Measurements from ENCODE around the gene C3orf33.

C3orf33 gene

DNA sequence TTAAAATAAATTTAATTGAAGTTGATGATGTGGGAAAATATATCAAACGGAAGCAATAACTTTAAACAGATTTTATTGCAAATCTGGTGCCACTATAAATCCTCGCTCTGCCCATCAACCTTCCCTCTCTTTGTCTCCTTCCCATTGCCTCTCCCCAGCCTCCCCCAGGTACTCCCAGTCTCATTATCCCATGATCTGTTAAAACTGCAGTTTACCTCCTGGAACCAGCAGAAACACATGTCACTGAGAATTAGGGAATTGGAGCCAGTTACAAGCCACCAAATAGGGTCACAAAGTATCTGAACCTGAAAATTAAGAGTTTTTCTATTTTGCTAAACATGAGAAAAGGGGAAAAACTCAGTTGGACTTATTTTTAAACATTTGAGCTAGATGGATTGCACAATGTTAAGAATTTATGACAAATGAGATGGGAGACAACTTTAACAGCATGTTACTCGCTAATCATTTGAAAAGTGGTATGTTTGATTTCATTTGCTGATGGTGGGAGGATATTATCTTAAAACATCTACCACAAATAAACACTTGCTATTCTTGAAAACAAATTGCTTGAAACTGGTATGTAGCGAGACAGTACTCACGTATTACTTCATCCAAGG, 63.6 kb downstream of the C3orf33 start:
- TF ChIP-seq POLR2A (IDR thresholded peaks at IDR 0.05; ENCODE audit: low read depth, low read length) = no peak
- DNase-seq (ENCODE audit: insufficient read length, low spot score) (no peak), FAIRE-seq (no peak)

DNA sequence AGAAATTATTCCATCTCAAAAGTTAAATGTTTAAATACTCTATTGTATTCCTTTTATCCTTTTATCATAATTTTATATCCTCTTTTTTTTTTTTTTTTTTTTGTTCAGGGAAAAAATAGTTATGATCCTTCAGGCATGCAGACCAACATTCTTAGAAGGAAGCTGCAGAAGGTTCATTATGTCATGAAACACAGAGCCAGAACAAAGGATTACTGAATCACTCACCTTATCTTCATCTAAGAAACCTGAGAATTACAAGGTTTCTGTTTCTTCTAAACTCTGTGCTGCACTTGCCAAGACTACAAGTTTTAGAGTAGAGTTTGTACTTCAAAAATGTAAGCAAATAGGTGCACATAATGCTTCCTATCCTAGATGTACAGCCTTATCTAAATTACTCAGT, 64.5 kb downstream of the C3orf33 start:
- no peak for FAIRE-seq
- no peak for TF ChIP-seq POLR2A (IDR thresholded peaks at IDR 0.05; ENCODE audit: low read depth, low read length)
- no peak for DNase-seq (ENCODE audit: insufficient read length, low spot score)

DNA sequence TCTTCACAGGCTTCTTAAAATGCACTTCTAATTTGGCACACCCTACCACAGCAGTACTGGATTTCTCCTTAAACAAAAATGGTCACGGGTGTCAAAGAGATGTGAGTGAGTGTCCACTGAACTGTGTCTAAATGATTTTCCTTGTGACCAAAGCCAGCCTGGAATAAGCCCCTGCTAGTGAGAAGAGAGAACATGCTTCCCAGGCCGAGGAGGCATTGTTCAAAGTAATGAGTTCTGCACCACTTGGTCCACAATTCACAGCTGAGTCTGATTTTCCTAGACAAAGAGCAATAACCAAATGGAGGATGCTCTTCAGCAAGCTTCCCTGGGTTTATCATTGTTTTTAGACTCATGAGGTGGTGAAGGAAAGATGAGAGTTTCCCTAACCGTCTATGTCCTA, 65.0 kb downstream of the C3orf33 start:
- FAIRE-seq = no peak
- DNase-seq (ENCODE audit: insufficient read length, low spot score) = no peak
- TF ChIP-seq POLR2A (IDR thresholded peaks at IDR 0.05; ENCODE audit: low read depth, low read length) = no peak

DNA sequence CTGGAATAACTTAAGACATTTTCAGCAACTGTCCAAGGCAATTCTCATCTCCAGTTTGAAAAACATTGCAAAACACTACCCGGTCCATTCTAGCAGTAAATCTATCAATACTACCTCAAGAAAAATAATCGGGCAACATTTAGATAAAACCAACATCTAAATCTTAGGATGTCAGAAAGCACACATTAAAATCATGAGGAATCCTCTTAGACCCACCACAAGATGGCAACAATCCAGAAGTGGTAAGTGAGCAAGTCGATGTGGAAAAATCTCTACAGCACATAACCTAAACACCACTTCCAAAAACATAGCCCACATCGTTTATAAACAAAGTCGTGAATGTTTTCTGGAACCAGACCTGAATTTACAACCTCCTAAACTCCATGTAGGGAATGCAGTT, 66.9 kb downstream of the C3orf33 start:
- FAIRE-seq (no peak), DNase-seq (ENCODE audit: insufficient read length, low spot score) (no peak)
- no peak for TF ChIP-seq POLR2A (IDR thresholded peaks at IDR 0.05; ENCODE audit: low read depth, low read length)

DNA sequence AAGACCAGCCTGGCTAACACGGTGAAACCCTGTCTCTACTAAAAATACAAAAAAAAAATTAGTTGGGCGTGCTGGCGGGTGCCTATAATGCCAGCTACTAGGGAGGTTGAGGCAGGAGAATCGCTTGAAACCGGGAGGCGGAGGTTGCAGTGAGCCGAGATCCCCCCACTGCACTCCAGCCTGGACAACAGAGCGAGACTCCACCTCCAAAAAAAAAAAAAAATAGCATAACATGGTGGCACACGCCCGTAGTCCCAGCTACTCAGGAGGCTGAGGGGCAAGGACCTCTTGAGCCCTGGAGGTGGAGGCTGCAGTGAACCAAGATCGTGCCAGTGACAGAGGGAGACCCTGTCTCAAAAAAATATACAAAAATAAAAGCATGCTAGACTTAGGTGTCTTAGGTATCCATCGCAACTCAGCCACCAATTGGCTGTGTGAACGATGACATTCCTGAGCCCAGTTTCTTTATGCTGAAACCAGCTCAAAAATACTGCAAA, 67.5 kb downstream of the C3orf33 start:
- no peak for FAIRE-seq
- TF ChIP-seq POLR2A (IDR thresholded peaks at IDR 0.05; ENCODE audit: low read depth, low read length) = no peak
- DNase-seq (ENCODE audit: insufficient read length, low spot score) = no peak

DNA sequence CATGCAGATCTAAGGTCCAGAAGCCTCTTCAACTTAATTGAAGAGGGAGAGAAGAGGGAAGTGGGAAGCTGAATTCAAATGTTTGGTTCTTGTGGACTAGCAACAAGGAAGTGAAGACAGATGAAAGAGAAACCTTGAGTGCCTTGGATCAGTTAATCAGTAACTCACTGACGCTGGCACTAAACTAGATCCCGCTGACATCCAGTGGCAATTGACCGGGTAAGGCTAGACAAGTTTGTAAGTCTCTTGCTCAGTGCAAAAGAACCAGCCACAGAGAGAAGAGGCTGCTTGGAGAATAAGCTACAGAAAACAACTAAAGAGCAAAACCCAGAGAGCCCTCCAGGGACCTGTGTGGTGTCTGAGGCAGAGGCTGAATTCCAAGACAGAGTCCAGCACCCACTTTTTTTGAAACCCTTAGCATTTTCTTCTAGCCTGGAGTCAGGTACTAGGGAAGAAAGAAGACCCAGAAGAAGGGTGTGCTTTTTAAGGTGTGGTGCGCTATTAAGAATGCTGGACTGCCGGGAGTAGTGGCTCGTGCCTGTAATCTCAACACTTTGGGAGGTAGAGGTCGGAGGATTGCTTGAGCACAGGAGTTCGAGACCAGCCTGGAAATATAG, 68.1 kb downstream of the C3orf33 start:
- no peak for FAIRE-seq
- no peak for DNase-seq (ENCODE audit: insufficient read length, low spot score)
- TF ChIP-seq POLR2A (IDR thresholded peaks at IDR 0.05; ENCODE audit: low read depth, low read length) = no peak

DNA sequence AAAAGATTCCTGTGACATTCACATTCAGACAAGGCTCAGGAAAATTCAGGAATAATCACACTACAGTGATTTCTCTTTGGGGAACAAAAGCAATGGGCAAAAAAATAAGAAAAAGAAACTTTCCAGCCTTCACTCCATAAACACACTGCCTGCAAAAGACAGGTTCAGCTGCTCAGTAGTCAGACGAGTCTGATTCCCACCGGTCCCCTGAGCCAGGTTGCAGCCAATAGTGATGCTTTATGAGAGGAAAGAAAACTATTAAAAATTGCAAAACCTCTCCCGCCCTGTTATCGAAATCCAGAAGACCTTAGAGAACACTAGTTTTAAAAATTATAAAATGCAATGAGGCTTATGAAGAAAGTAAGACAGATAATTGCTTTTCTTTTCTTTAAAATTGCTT, 69.7 kb downstream of the C3orf33 start:
- FAIRE-seq (no peak), DNase-seq (ENCODE audit: insufficient read length, low spot score) (no peak)
- TF ChIP-seq POLR2A (IDR thresholded peaks at IDR 0.05; ENCODE audit: low read depth, low read length) = no peak

DNA sequence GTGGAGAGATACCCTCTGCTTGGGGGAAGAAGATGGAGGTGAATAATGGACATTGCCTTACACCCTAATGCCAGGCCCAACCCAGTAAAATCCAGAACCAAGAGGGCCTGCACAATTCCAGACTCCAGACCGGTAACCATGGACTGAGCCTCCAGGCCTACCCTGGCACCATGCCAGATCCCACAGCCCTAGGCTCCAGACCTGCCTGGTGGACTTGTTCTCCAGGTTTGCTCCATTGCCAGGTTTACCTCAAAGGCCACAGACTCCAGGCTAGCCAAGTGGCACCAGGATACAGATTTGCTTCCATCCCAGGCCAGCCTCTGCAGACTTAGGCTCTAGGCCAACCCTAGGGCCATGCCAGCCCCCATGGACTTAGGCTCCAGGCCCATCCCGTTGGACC, 75.2 kb downstream of the C3orf33 start:
- DNase-seq (ENCODE audit: insufficient read length, low spot score) = no peak
- FAIRE-seq = no peak
- TF ChIP-seq POLR2A (IDR thresholded peaks at IDR 0.05; ENCODE audit: low read depth, low read length) = no peak

DNA sequence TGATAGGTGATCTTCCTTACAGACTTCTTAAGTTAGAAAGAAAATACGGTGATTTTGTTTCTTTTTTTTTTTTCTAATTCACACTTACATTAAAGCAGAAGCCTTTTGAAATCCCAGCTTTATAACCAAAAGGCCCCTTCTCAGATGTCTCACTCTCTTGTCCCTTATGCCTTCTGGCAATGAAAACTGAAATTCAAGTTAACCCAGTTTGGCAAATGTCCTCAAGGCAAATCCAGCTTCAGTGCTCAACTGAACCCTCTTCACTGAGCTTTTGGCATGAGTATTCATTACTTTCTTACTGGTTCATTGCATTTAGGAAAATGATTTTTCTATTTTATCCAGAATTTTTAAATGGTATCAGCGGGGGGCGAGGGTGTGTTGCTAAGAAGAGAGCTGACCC, 78.2 kb downstream of the C3orf33 start:
- DNase-seq (ENCODE audit: insufficient read length, low spot score) = no peak
- FAIRE-seq = no peak
- no peak for TF ChIP-seq POLR2A (IDR thresholded peaks at IDR 0.05; ENCODE audit: low read depth, low read length)

DNA sequence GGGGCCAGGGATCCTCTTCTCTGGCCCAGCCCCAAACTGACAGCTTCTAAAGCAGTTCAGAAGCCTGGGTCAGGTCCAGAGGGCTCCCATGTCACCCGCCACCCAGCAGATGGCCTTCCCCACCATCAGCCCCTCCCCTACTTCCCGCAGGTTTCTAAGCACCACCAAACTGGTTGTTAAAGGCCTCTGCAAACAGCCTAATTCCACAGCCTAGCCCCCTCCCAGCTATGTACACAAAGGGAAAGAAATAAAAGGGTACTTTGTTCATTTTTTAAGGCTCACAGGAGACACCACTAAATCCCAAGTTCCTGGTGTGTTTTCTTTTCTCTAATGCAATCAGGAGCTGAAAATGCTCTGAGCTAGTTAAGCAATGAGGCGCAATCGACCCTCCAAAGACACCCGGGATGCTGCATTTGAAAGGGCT, 91.8 kb downstream of the C3orf33 start:
- TF ChIP-seq POLR2A (IDR thresholded peaks at IDR 0.05; ENCODE audit: low read depth, low read length) = no peak
- DNase-seq (ENCODE audit: insufficient read length, low spot score) (no peak), FAIRE-seq (no peak)

Data from H54 (cell line).